Ishikawa (cell line): ENCODE data around the gene MRE11.

ENCODE experiments used
- CEBPB ChIP-seq: IDR thresholded peaks from 2 replicates; pipeline ENCODE4 v1.6.1; 2012
- CREB1 ChIP-seq: IDR thresholded peaks from 2 replicates; pipeline ENCODE4 v1.6.1; 2012; ENCODE audit warnings: low read depth
- EGR1 ChIP-seq: IDR thresholded peaks from 2 replicates; pipeline ENCODE4 v1.6.1; 2012
- EP300 ChIP-seq: IDR thresholded peaks from 2 replicates; pipeline ENCODE4 v1.6.1; 2012; ENCODE audit warnings: borderline replicate concordance
- FOXM1 ChIP-seq: IDR thresholded peaks from 2 replicates; pipeline ENCODE4 v1.6.1; 2012; ENCODE audit warnings: low read depth, borderline replicate concordance
- MAX ChIP-seq: IDR thresholded peaks from 2 replicates; pipeline ENCODE4 v1.6.1; 2012
- NFIC ChIP-seq: IDR thresholded peaks from 2 replicates; pipeline ENCODE4 v1.6.1; 2012
- RAD21 ChIP-seq: IDR thresholded peaks from 2 replicates; pipeline ENCODE4 v1.6.1; 2012; ENCODE audit warnings: low read depth
- REST ChIP-seq: IDR thresholded peaks from 2 replicates; pipeline ENCODE4 v1.6.1; 2012; ENCODE audit warnings: low read depth, mild to moderate bottlenecking
- TAF1 ChIP-seq: IDR thresholded peaks from 2 replicates; pipeline ENCODE4 v1.6.1; 2012; ENCODE audit warnings: low read depth, mild to moderate bottlenecking
- TCF12 ChIP-seq: IDR thresholded peaks from 2 replicates; pipeline ENCODE4 v1.6.1; 2012; ENCODE audit warnings: low read depth
- TEAD4 ChIP-seq: IDR thresholded peaks from 2 replicates; pipeline ENCODE4 v1.6.1; 2012
- YY1 ChIP-seq: IDR thresholded peaks from 2 replicates; pipeline ENCODE4 v1.6.1; 2012; ENCODE audit warnings: low read depth
- ZBTB7A ChIP-seq: IDR thresholded peaks from 2 replicates; pipeline ENCODE4 v1.6.1; 2012; ENCODE audit warnings: low read depth
- TF ChIP-seq, protein P1 (sequence below): IDR thresholded peaks from 2 replicates; pipeline ENCODE4 v1.6.1; 2012

The MRE11 gene

GRCh38 chr11:94402355-94402754 is 91.3 kb downstream of the MRE11 start:
- TF ChIP-seq EP300 = no peak
- no peak for TF ChIP-seq TAF1
- no peak for TF ChIP-seq EGR1
- TF ChIP-seq RAD21 = no peak
- TF ChIP-seq NFIC = no peak
- no peak for TF ChIP-seq CREB1
- no peak for TF ChIP-seq MAX

DNA sequence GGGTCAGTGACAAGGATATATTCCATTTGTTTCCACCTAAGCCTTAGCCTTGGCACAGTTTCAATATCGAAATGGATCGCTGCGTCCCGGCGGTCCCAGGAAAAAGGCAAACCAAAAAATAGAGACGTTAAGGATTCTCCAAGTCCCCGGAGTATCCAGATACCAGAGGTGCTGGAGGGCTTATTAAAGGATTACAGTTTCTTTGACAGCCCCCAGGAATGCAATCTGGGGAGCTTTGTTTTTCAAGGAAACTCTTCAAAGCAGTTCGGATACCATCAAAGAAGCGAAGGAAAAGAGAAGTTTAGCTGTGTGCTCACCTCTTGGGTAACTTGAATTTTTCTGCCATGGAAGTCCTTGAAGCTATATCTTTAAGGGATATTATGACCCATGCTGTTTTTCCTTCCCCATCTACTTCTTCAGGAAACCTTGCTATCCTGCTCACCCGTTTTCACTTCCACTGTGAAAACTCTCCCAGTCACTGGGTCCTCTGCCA is 91.8 kb downstream of the MRE11 start:
- TF ChIP-seq TCF12 = no peak
- no peak for TF ChIP-seq EGR1
- TF ChIP-seq CREB1 = no peak
- TF ChIP-seq REST = no peak
- no peak for TF ChIP-seq YY1

GRCh38 chr11:94400839-94401772 is 92.5 kb downstream of the MRE11 start, which contains the start of gene GPR83:
Gene GPR83 (minus strand): TSS chr11:94401419. CDS start chr11:94401247, 172 bp downstream.
- TF ChIP-seq FOXM1 (no peak), MAX (peak; percentile 72), ZBTB7A (0 out of 2 replicates have a peak, but pooled peaks have one; percentile 26)

DNA sequence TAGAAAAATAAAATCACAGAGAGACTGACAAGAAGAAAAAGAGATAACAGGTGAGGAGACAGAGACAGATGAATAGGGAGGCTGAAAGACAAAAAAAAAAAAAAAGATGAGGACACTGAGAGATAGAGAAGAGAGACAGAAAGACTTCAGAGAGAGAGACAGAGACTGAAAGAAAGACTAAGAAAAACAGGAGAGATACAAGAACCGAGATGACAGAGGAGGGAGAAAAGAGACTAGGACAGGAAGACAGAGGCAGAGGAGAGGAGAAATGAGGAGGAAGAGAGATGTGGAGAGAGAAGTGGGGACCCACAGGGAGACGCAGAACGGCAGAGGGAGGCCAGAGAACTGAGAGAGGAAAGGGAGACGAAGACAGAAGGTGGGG is 93.2 kb downstream of the MRE11 start:
- TF ChIP-seq YY1 (no peak), TCF12 (no peak), TEAD4 (no peak), MAX (no peak), CEBPB (no peak), RAD21 (no peak), TAF1 (no peak), EP300 (no peak), NFIC (no peak), REST (no peak), CREB1 (no peak), FOXM1 (no peak), EGR1 (no peak)
- TF ChIP-seq, protein P1, sequence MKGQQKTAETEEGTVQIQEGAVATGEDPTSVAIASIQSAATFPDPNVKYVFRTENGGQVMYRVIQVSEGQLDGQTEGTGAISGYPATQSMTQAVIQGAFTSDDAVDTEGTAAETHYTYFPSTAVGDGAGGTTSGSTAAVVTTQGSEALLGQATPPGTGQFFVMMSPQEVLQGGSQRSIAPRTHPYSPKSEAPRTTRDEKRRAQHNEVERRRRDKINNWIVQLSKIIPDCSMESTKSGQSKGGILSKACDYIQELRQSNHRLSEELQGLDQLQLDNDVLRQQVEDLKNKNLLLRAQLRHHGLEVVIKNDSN = no peak

- TF ChIP-seq YY1 (no peak), EGR1 (no peak), NFIC (no peak), FOXM1 (no peak)
Observed at GRCh38 chr11:94400050-94400449, 93.6 kb downstream of the MRE11 start.

DNA sequence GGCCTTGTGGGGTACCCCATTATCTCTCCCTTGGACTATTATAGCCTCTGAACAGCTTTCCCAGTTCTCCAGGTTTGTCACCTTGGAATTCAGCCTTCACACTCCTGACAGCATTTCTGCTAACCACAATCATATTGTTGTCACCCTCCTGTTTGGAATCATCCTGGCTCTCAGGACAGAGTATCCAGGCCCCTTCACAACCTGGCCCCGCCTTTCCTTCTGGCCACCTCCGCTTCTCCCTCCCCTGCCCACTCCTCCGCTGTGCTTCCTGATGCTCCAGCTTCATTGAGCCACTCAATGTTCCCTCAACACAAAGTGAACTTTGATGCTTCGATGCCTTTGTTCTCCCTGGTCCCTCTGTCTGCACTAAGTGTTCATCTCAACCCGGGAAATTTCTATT is 95.5 kb downstream of the MRE11 start:
- TF ChIP-seq YY1 (no peak), CEBPB (no peak), RAD21 (no peak), TCF12 (no peak), EP300 (no peak), MAX (no peak), TEAD4 (no peak)
- TF ChIP-seq, protein P1 = no peak
